Measurements from ENCODE around the gene DCTN2.
"Not testable (repeated sequence)": the region's sequence is repeated elsewhere in the genome, so short reads cannot be mapped to it uniquely, and the experiment has no call there.

DCTN2 gene

DNA sequence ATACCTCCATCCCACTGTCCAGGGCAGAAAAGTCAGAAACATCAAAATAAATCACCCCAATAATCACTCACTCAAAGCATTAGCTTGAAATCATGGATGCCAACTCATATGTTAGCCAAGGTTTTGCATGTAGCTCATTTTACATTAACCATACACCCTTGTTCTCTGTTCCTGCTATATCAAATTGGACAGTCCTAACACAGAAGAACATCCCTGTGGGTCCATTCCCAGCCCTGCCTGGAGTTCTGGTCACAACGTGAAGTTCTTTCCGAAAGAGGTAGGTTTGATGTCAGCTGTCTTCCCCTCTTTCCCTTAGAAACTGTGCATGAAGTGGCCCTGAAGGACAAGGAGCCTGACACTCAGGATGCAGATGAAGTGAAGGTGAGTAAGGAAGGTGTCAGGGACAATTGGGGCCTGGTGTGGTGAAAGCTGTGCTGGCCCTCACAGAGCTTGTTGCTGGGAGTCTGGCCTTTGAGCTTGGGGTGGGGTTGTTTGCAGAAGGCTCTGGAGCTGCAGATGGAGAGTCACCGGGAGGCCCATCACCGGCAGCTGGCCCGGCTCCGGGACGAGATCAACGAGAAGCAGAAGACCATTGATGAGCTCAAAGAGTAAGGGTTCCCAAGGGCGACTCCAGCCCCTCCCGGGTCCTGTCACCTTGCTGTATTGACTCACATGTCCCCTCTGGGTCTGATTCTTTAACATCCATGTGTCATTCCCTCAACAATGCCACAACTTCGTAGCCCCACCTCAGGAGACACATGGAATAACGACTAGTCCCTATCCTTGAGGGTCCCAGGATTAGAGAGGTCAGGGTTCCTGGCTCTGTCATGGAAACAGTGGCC is 29.0 kb upstream of the DCTN2 start:
- no peak for DNase-seq (ENCODE audit: low read depth)
- TF ChIP-seq CTCF (conservative IDR thresholded peaks at IDR 0.05; ENCODE audit: low read length), result no peak

DNA sequence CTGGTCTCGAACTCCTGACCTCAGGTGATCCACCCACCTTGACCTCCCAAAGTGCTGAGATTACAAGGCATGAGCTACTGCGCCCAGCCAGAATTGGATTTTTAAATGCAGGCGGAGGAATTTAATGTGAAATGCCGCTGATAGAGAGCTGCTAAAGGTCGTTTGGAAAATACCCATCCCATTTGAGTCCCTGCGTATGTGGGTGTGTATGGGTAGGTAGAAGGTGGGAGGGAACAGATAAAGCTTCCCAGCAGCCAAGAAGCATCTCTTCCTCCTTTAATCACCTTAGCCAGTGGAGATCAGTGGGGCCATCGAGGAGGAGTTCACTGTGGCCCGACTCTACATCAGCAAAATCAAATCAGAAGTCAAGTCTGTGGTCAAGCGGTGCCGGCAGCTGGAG is 27.8 kb upstream of the DCTN2 start:
- no peak for DNase-seq (ENCODE audit: low read depth)
- no peak for TF ChIP-seq CTCF (conservative IDR thresholded peaks at IDR 0.05; ENCODE audit: low read length)
- H3K4me3 ChIP-seq (ENCODE audit: low read length), result no peak overlapping the region

More for the DNA sequence above, 29.0 kb upstream of the DCTN2 start:
- no peak overlapping the region for H3K4me3 ChIP-seq (ENCODE audit: low read length)

GRCh38 chr12:57571926-57572762 is 25.2 kb upstream of the DCTN2 start:
- no peak for DNase-seq (ENCODE audit: low read depth)
- no peak overlapping the region for H3K4me3 ChIP-seq (ENCODE audit: low read length)
- TF ChIP-seq CTCF (conservative IDR thresholded peaks at IDR 0.05; ENCODE audit: low read length), result no peak

DNA sequence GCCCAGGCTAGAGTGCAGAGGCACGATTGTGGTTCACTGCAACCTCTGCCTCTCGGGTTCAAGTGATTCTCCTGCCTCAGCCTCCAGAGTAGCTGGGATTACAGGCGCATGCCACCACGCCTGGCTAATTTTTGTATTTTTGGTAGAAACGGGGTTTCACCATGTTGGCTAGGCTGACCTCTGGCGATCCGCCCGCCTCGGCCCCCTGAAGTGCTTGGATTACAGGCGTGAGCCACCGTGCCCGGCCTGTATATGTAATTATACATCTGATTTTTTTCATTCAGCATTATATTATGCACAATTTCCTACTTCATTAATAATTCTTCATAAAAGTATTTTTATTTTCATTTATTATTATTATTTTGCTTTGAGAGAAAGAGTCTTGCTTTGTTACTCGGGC is 23.4 kb upstream of the DCTN2 start:
- not testable (repeated sequence) for DNase-seq (ENCODE audit: low read depth); H3K4me3 ChIP-seq (ENCODE audit: low read length)

- no peak for TF ChIP-seq CTCF (conservative IDR thresholded peaks at IDR 0.05; ENCODE audit: low read length)
- DNase-seq (ENCODE audit: low read depth), result no peak
- H3K4me3 ChIP-seq (ENCODE audit: low read length), result no peak overlapping the region
Measured at GRCh38 chr12:57569858-57570257, 22.9 kb upstream of the DCTN2 start.

GRCh38 chr12:57568838-57569237 is 21.8 kb upstream of the DCTN2 start:
- TF ChIP-seq CTCF (conservative IDR thresholded peaks at IDR 0.05; ENCODE audit: low read length), result no peak
- H3K4me3 ChIP-seq (ENCODE audit: low read length), result no peak overlapping the region
- DNase-seq (ENCODE audit: low read depth), result no peak

DNA sequence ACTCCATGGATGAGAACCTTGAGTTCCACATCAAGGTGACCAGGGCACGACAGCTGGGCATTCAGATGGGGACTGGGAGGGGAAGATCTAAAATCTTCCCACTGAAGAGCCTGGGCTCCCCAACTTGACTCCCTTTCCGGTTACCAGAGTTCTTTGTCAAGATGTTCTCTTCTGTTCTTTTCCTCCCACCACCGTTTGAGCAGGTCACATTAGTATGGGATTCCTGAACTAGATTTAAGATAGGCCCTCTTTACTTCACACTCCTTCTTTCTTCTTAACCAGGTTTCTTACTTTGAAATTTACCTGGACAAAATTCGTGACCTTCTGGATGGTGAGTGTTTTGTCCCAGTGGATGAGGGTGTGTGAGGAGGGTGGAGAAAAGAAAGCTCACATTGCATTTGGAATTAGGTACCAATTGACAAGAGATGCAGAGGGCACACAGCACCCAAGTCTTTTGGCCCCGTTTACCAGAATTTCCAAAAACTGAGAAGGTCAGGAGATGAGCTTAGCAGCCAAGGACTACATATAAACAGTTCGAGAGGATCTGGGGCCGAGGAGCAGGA is 17.3 kb upstream of the DCTN2 start:
- no peak overlapping the region for H3K4me3 ChIP-seq (ENCODE audit: low read length)
- no peak for DNase-seq (ENCODE audit: low read depth)
- no peak for TF ChIP-seq CTCF (conservative IDR thresholded peaks at IDR 0.05; ENCODE audit: low read length)

Measured in AG10803 (cell line).